ENCODE measurements around the gene ZBTB20. TPM values are rescaled to one million over a fixed set of nuclear protein-coding genes. Genes with fewer than 3 reads are reported as not detected.

The ZBTB20 gene
- total RNA-seq, 3 donors from 2014 or later: 62.9 to 150 (median 109) TPM

DNA sequence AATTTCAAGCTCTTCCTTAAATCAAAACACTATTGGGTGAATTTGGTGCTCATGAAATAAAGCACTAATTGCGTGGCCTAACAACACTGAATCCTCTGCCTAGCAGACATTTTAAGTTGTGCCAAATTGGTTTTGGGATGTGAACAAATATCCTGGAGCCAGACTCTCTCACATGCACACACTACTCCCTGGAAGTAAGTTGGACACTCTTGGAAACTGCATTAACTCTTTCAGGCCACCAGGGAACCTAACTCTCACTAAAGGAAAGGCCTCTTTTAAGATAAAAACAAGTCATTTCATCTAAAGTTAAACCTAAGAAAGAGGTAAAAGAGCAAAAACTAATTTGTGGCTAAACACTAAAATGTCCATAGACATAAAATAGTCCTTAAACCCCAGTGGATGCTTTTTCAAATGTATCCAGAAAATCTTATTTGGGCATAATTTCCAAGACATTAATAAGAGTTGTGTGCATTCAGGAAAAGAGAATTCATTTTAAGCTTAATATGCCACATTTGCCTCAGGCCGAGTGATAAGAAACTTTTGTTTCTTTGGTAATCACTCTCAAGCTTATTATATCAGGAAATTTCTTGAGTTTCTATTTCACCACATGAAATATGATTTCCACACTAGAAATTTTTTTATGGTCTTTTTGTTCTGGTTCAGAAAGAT lies 61.8 kb downstream of the ZBTB20 start:
- intact Hi-C loops (cut with DNase I; ENCODE audit: low total_unique reads): no loop called here
- TF ChIP-seq, protein P1, sequence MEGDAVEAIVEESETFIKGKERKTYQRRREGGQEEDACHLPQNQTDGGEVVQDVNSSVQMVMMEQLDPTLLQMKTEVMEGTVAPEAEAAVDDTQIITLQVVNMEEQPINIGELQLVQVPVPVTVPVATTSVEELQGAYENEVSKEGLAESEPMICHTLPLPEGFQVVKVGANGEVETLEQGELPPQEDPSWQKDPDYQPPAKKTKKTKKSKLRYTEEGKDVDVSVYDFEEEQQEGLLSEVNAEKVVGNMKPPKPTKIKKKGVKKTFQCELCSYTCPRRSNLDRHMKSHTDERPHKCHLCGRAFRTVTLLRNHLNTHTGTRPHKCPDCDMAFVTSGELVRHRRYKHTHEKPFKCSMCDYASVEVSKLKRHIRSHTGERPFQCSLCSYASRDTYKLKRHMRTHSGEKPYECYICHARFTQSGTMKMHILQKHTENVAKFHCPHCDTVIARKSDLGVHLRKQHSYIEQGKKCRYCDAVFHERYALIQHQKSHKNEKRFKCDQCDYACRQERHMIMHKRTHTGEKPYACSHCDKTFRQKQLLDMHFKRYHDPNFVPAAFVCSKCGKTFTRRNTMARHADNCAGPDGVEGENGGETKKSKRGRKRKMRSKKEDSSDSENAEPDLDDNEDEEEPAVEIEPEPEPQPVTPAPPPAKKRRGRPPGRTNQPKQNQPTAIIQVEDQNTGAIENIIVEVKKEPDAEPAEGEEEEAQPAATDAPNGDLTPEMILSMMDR (IDR thresholded peaks at IDR 0.05): no peak
- TF ChIP-seq POLR2A (IDR thresholded peaks at IDR 0.05) (no peak), POLR2AphosphoS5 (IDR thresholded peaks at IDR 0.05) (peak in 1 of 3 donors; percentile 27)
- no peaks in the 10 kb centered on the region for H3K36me3 ChIP-seq
- peaks cover 0 to 5% of the 10 kb centered on the region in 2 donors for H3K4me1 ChIP-seq
- H3K9me3 ChIP-seq: no peaks in the 10 kb centered on the region
- no peaks in the 10 kb centered on the region for H3K27me3 ChIP-seq
- no peak overlapping the region for H3K4me3 ChIP-seq
- peak overlapping the region; percentile 14 to 46 for H3K27ac ChIP-seq
- DNase-seq (ENCODE audit: low spot score in 2 of 2): no peak

DNA sequence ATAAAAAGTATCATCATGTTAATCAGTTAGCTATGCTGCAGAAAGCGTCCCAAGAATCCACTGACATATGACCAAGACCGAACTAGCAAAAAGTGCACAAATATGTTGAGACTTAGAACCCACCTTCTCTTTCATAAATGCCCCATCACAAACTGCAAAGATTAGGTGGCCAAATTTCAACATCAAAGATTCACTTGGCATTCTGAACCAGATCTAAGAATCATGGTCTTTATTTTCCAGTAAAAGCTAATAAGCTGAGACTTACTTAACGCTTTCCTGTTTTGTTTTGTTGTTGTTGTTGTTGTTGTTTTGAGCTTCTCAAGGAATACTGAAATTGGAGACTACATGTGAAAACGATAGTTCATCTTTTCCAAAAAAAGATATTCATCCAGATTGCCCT lies 62.4 kb downstream of the ZBTB20 start:
- intact Hi-C loops (cut with DNase I; ENCODE audit: low total_unique reads): no loop called here
- peak overlapping the region; percentile 14 to 46 for H3K27ac ChIP-seq

DNA sequence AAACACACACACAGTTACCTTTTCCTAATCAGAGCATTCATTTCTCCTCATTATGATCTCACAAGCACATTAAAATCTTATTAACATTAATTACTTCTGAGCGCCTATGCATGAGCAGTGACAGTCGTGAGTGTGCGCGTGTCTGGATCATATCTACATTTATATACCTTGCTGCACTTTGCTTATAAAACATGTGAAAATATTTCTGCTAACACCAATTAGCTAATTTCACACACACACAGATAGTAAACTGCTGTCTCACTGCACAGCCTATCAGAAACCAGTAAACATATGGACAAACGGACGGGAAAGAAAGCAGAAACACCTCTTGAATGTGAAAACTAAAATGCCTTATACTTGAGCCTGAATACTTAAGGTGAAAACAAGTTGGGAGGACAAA lies 64.8 kb downstream of the ZBTB20 start:
- H3K4me3 ChIP-seq: no peak overlapping the region
- no peaks in the 10 kb centered on the region for H3K9me3 ChIP-seq
- no peak for DNase-seq (ENCODE audit: low spot score in 2 of 2)
- intact Hi-C loops (cut with DNase I; ENCODE audit: low total_unique reads): loop anchor here (2.0 kb wide), 1 partner anchor 43 kb away; no protein-coding TSS in a partner anchor
- no peak for TF ChIP-seq POLR2AphosphoS5 (IDR thresholded peaks at IDR 0.05)
- TF ChIP-seq, protein P1 (IDR thresholded peaks at IDR 0.05): no peak
- no peak for TF ChIP-seq POLR2A (IDR thresholded peaks at IDR 0.05)
- no peak overlapping the region for H3K27ac ChIP-seq
- H3K27me3 ChIP-seq: no peaks in the 10 kb centered on the region
- peaks cover 0 to 5% of the 10 kb centered on the region in 2 donors for H3K4me1 ChIP-seq
- H3K36me3 ChIP-seq: no peaks in the 10 kb centered on the region

More for the DNA sequence above, 62.4 kb downstream of the ZBTB20 start:
- H3K9me3 ChIP-seq: no peaks in the 10 kb centered on the region
- DNase-seq (ENCODE audit: low spot score in 2 of 2): no peak
- peaks cover 0 to 5% of the 10 kb centered on the region in 2 donors for H3K4me1 ChIP-seq
- no peak overlapping the region for H3K4me3 ChIP-seq
- H3K36me3 ChIP-seq: no peaks in the 10 kb centered on the region
- no peaks in the 10 kb centered on the region for H3K27me3 ChIP-seq
- TF ChIP-seq, protein P1 (IDR thresholded peaks at IDR 0.05): no peak
- no peak for TF ChIP-seq POLR2AphosphoS5 (IDR thresholded peaks at IDR 0.05)
- TF ChIP-seq POLR2A (IDR thresholded peaks at IDR 0.05): no peak

DNA sequence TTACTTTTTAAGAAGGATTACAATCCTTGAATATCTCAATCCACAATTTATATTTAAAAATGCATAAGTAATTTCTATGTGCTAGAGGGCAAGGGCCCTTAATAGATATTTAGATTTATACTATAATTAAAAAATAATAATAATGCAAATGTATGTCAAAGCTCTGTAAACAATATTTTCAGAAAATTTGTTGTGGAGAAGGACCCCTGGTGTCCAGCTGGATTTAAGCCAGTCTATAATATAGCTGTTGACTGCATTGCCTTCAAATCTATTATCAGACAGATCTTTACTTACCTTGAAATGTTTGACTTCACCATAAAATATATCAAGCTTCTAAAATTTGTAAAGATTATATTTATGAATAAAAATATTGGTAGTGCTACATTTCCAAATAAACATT lies 65.6 kb downstream of the ZBTB20 start:
- Histone ChIP-seq H3K27me3 (no peaks in the 10 kb centered on the region), H3K4me3 (no peak overlapping the region), H3K27ac (no peak overlapping the region), H3K36me3 (no peaks in the 10 kb centered on the region), H3K4me1 (peaks cover 0 to 5% of the 10 kb centered on the region in 2 donors), H3K9me3 (no peaks in the 10 kb centered on the region)
- intact Hi-C loops (cut with DNase I; ENCODE audit: low total_unique reads): no loop called here
- no peak for DNase-seq (ENCODE audit: low spot score in 2 of 2)
- TF ChIP-seq POLR2A (IDR thresholded peaks at IDR 0.05) (no peak), POLR2AphosphoS5 (IDR thresholded peaks at IDR 0.05) (no peak)

DNA sequence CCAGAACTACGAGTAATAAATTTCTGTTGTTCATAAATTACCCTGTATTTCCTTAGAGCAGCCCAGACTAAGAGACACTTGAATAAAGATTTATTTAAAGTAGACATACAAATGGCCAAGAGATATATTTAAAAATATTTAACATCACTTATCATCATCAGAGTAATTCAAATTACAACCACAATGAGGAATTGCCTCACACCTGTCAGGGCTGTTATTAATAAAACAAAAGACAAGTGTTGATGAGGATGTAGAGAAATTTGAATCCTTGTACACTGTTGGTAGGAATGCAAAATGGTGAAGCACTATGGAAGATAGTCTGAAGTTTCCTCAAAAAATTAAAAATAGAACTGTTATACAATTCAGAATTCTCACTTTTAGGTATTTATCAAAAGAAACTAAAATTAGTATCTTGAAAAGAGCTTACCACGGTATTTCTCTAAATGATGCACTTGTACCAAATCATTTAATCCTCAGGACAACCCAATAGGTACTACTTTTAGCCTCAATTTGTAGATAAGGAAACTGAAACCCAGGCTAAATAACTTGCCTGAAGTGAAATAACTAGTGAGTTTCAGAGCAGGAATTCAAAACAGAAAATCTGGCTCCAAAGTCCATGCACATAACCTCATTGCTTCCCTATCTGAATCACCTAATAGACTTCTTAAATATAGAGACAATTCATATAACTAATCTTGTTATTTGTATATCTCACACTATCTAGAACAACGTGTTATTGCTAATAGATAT lies 69.4 kb downstream of the ZBTB20 start:
- no peaks in the 10 kb centered on the region for H3K27me3 ChIP-seq
- peak overlapping the region in 1 of 2 donors; percentile 0 for H3K27ac ChIP-seq
- H3K36me3 ChIP-seq: no peaks in the 10 kb centered on the region
- H3K9me3 ChIP-seq: no peaks in the 10 kb centered on the region
- H3K4me1 ChIP-seq: no peaks in the 10 kb centered on the region
- no peak overlapping the region for H3K4me3 ChIP-seq
- intact Hi-C loops (cut with DNase I; ENCODE audit: low total_unique reads): no loop called here
- no peak for DNase-seq (ENCODE audit: low spot score in 2 of 2)
- no peak for TF ChIP-seq POLR2AphosphoS5 (IDR thresholded peaks at IDR 0.05)
- no peak for TF ChIP-seq POLR2A (IDR thresholded peaks at IDR 0.05)
- TF ChIP-seq, protein P1 (IDR thresholded peaks at IDR 0.05): no peak
